ENCODE data around the gene TNFRSF13B.

- no peak for TF ChIP-seq CTCF (conservative IDR thresholded peaks at IDR 0.05 in 1 of 2, IDR thresholded peaks at IDR 0.05 in 1 of 2; ENCODE audit: low read depth in 1 of 2, low read length in 2 of 2)
- no peak for TF ChIP-seq EZH2 (IDR thresholded peaks at IDR 0.05; ENCODE audit: low read length, missing control alignments)
Measured at GRCh38 chr17:16987066-16987829, 15.3 kb upstream of the TNFRSF13B start.
